ENCODE data around the gene FADS1. TPM values are rescaled to one million over a fixed set of nuclear protein-coding genes. Genes with fewer than 3 reads are reported as not detected.

FADS1 gene
- total RNA-seq, 1 donor from 2014 or later, result 155 TPM

DNA sequence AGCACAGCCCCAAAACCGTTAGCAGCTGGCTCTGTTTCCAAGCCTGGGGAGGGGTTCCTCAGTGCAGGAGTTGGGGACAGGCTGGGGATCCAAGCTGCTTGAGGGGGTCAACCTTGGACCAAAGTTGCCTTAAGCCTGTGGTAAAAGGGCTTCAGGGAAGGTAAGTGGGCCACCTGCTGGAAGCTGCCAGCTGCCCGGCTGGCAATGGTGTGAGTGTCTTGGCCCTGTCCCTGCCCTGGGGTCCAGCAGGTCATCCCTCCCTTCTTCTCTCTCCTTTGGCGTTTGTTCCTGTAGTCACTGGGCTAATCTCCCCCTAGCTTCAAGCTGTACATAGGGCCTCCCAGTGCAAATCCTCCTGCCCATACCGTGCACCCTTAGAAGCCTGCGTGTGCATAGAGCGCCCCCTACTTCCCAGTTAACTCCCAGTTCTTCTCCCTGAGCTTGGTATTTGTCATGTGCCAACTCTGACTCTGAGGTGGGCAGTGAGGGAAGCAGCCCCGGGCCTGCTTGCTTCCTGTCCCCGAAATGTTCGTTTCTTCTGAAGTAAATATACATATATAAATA is 28.8 kb downstream of the FADS1 start:
- H3K4me1 Mint-ChIP-seq (ENCODE audit: low read depth, unreplicated experiment), result peaks cover 8% of the 10 kb centered on the region
- peaks cover 7% of the 10 kb centered on the region for H3K36me3 Mint-ChIP-seq (ENCODE audit: unreplicated experiment)
- H3K4me3 Mint-ChIP-seq (ENCODE audit: unreplicated experiment), result no peak overlapping the region
- peak; percentile 52 for TF ChIP-seq CTCF (IDR thresholded peaks at IDR 0.05; ENCODE audit: partially characterized antibody, unreplicated experiment)
- peaks cover 11% of the 10 kb centered on the region for H3K27me3 Mint-ChIP-seq (ENCODE audit: unreplicated experiment)
- H3K27ac Mint-ChIP-seq (ENCODE audit: unreplicated experiment), result no peak overlapping the region
- peaks cover 7% of the 10 kb centered on the region for H3K9me3 Mint-ChIP-seq (ENCODE audit: unreplicated experiment)
- DNase-seq, result peak; percentile 58

- Mint-ChIP-seq H3K27me3 (ENCODE audit: unreplicated experiment) (no peaks in the 10 kb centered on the region), H3K9me3 (ENCODE audit: unreplicated experiment) (no peaks in the 10 kb centered on the region), H3K36me3 (ENCODE audit: unreplicated experiment) (peaks cover 7% of the 10 kb centered on the region), H3K4me3 (ENCODE audit: unreplicated experiment) (no peak overlapping the region), H3K27ac (ENCODE audit: unreplicated experiment) (no peak overlapping the region), H3K4me1 (ENCODE audit: low read depth, unreplicated experiment) (peaks cover 3% of the 10 kb centered on the region)
- DNase-seq, result no peak
- no peak for TF ChIP-seq CTCF (IDR thresholded peaks at IDR 0.05; ENCODE audit: partially characterized antibody, unreplicated experiment)
Measured at GRCh38 chr11:61785837-61786402, 30.9 kb downstream of the FADS1 start.

- Mint-ChIP-seq H3K9me3 (ENCODE audit: unreplicated experiment) (no peaks in the 10 kb centered on the region), H3K4me1 (ENCODE audit: low read depth, unreplicated experiment) (peaks cover 3% of the 10 kb centered on the region), H3K27me3 (ENCODE audit: unreplicated experiment) (no peaks in the 10 kb centered on the region), H3K4me3 (ENCODE audit: unreplicated experiment) (no peak overlapping the region), H3K27ac (ENCODE audit: unreplicated experiment) (no peak overlapping the region), H3K36me3 (ENCODE audit: unreplicated experiment) (peaks cover 7% of the 10 kb centered on the region)
- no peak for DNase-seq
- no peak for TF ChIP-seq CTCF (IDR thresholded peaks at IDR 0.05; ENCODE audit: partially characterized antibody, unreplicated experiment)
Measured at GRCh38 chr11:61784506-61784805, 32.3 kb downstream of the FADS1 start.

DNA sequence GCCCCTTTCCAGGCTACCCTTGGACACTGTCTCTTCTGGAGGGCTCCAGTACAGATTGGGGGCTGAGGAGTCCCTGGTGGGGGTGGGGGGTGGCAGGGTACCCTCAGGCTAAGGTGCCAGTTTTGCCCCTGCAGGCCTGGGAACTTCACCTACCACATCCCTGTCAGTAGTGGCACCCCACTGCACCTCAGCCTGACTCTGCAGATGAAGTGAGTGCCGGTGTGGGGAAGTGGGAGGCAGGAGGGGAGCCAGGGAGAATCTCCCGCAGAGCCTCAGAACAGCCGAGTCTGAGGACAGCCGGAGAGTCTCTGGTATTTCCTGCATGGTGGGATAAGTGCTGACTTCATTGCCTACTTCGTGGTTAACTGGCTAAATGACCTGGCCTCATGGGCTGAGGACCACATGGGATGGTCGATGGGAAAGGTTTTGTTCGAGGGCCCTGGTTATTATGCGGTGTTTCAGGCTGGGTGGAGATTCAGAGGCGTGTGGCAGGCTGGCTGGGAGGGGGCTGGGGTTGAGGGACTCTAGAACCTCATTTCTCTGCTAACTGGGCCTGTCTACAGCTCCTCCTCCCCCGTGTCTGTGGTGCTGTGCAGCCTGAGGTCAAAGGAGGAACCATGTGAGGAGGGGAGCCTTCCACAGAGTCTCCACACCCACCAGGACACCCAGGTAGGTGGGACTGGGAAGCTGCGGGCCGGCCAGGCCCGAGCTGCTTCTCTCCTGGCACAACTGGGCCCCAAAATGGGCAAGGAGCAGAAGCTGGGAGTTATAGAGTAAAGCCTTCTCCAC is 32.9 kb downstream of the FADS1 start:
- H3K4me1 Mint-ChIP-seq (ENCODE audit: low read depth, unreplicated experiment), result peaks cover 3% of the 10 kb centered on the region
- no peak overlapping the region for H3K27ac Mint-ChIP-seq (ENCODE audit: unreplicated experiment)
- no peak overlapping the region for H3K4me3 Mint-ChIP-seq (ENCODE audit: unreplicated experiment)
- DNase-seq, result no peak
- no peak for TF ChIP-seq CTCF (IDR thresholded peaks at IDR 0.05; ENCODE audit: partially characterized antibody, unreplicated experiment)
- H3K9me3 Mint-ChIP-seq (ENCODE audit: unreplicated experiment), result no peaks in the 10 kb centered on the region
- H3K27me3 Mint-ChIP-seq (ENCODE audit: unreplicated experiment), result no peaks in the 10 kb centered on the region
- H3K36me3 Mint-ChIP-seq (ENCODE audit: unreplicated experiment), result peaks cover 7% of the 10 kb centered on the region

DNA sequence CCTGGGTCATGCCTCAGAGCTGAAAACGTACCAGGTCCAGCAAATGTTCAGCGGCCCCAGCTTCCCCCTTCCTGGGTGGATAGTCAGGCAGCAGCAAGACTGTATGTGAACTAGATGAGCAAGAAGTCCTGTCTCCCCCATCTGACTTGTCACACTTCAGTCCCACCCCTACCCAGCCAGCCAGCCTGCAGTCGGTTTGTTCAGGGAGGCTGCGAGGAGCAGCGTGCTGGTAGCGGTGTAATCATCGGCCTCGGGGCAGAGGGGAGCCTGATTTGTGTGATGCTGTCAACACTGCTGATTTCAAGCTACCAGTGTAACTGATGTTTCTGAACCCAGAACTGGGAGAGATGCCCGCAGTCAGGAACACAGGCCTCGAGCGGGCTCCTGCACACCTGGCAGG is 34.0 kb downstream of the FADS1 start:
- Mint-ChIP-seq H3K4me1 (ENCODE audit: low read depth, unreplicated experiment) (peaks cover 3% of the 10 kb centered on the region), H3K4me3 (ENCODE audit: unreplicated experiment) (no peak overlapping the region), H3K36me3 (ENCODE audit: unreplicated experiment) (peaks cover 7% of the 10 kb centered on the region), H3K27me3 (ENCODE audit: unreplicated experiment) (peaks cover 1% of the 10 kb centered on the region), H3K27ac (ENCODE audit: unreplicated experiment) (no peak overlapping the region), H3K9me3 (ENCODE audit: unreplicated experiment) (peaks cover 2% of the 10 kb centered on the region)
- TF ChIP-seq CTCF (IDR thresholded peaks at IDR 0.05; ENCODE audit: partially characterized antibody, unreplicated experiment), result no peak
- no peak for DNase-seq

All from glutamatergic neuron (in vitro differentiated cells).